H54 (cell line): ENCODE results near the gene CEP104.

Source experiments
- DNase-seq: peaks from one replicate; pipeline ENCODE4 v3.0.0; 2011; ENCODE audit warnings: low spot score, mixed read lengths; ENCODE audit not compliant: insufficient read length
- FAIRE-seq: peaks from 3 replicates; lab custom pipeline; 2011; peaks lifted over from hg19 to GRCh38; lab: Jason Lieb, UNC
- POLR2A ChIP-seq: IDR thresholded peaks from 2 replicates; pipeline ENCODE4 v1.6.1; 2011; ENCODE audit warnings: low read depth, mild to moderate bottlenecking, low read length

Gene CEP104

GRCh38 chr1:3762873-3763228 is 94.2 kb downstream of the CEP104 start:
- no peak for DNase-seq
- no peak for FAIRE-seq

GRCh38 chr1:3762151-3762872 is 94.7 kb downstream of the CEP104 start:
- DNase-seq (no peak), FAIRE-seq (no peak)
- no peak for TF ChIP-seq POLR2A

More at GRCh38 chr1:3762873-3763228, 94.2 kb downstream of the CEP104 start:
- no peak for TF ChIP-seq POLR2A
